IPS-18c (cell line): ENCODE measurements around the gene SNAP47.
"Not testable (repeated sequence)": the region's sequence is repeated elsewhere in the genome, so short reads cannot be mapped to it uniquely, and the experiment has no call there.

Source experiments
- H3K4me3 ChIP-seq: 2 replicates; pipeline ENCODE4 v1.7.0; 2013; ENCODE audit warnings: low read depth, mild to moderate bottlenecking, low read length, moderate library complexity; ENCODE audit not compliant: insufficient read depth
- H3K9me3 ChIP-seq: one replicate; pipeline ENCODE4 v1.6.1; 2013; ENCODE audit warnings: mild to moderate bottlenecking, low read length, moderate library complexity; ENCODE audit not compliant: control insufficient read depth, insufficient read depth

The SNAP47 gene, protein sequence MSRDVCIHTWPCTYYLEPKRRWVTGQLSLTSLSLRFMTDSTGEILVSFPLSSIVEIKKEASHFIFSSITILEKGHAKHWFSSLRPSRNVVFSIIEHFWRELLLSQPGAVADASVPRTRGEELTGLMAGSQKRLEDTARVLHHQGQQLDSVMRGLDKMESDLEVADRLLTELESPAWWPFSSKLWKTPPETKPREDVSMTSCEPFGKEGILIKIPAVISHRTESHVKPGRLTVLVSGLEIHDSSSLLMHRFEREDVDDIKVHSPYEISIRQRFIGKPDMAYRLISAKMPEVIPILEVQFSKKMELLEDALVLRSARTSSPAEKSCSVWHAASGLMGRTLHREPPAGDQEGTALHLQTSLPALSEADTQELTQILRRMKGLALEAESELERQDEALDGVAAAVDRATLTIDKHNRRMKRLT

GRCh38 chr1:227734856-227735538 is at the start of gene SNAP47, which contains the start of gene JMJD4:
Gene SNAP47, plus strand, starts transcription at chr1:227735435. Its CDS starts 12,302 bp downstream, at chr1:227747737.
Gene JMJD4, minus strand, starts transcription at chr1:227735302. Its CDS starts 29 bp downstream, at chr1:227735273.
- H3K4me3 ChIP-seq: peak within 1 kb of the TSS; percentile 87
- no peaks in the 10 kb centered on the region for H3K9me3 ChIP-seq

- Histone ChIP-seq H3K4me3 (no peak overlapping the region), H3K9me3 (peaks cover 1% of the 10 kb centered on the region)
Measured at GRCh38 chr1:227685807-227686206, 49.4 kb upstream of the SNAP47 start.

DNA sequence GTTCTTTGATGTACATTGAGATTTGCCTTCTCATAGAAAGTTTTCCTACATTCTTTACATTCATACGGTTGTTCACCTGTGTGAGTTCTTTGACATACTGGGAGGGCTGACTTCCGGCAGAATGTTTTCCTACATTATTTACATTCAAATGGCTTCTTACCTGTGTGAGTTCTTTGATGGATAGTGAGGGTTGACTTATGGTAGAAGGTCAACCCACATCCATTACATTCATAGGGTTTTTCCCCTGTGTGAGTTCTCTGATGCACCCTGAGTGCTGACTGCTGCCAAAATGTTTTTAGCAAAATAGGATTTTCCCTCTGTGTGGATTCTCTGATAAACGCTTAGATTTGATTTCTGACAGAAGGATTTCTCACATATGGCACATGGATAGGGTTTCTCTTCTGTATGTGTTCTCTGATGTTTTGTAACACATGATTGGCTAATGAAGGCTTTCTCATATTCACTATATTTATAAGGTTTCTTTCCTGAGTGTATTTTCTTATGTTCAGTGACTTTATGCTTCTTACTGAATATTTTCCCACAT is 37.8 kb upstream of the SNAP47 start:
- Histone ChIP-seq H3K9me3 (peaks cover 4% of the 10 kb centered on the region), H3K4me3 (no peak overlapping the region)

DNA sequence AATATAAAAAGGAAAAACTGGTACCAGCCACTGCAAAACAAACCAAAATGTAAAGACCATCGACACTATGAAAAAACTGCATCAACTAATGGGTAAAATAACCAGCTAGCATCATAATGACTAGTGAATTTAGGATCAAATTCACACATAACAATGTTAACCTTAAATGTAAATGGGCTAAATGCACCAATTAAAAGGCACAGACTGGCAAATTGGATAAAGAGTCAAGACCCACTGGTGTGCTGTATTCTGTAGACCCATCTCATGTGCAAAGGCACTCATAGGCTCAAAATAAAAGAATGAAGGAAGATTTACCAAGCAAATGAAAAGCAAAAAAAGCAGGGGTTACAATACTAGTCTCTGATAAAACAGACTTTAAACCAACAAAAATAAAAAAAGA is 33.6 kb upstream of the SNAP47 start:
- not testable (repeated sequence) for H3K4me3 ChIP-seq, H3K9me3 ChIP-seq

DNA sequence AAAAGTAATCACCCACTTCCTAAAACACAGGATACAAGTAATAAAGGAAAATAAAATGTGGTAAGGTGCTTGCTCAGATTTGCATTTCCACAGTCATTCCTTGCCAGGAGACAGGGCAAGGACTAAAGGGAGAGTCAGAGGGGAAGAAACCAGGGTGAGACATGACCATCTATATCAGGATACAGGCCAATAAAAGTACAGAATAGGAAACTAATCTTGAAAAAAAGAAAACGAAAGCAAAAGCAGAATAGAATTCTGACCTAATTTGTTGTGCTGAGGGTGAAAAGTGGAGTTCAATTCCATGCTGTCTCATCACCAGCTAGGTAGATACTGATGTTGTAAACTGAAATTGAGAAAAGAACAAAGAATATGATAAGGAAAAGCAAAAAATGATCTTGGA is 27.4 kb upstream of the SNAP47 start:
- H3K4me3 ChIP-seq: no peak overlapping the region
- peaks cover 6% of the 10 kb centered on the region for H3K9me3 ChIP-seq

GRCh38 chr1:227709451-227709850 is 25.8 kb upstream of the SNAP47 start:
- Histone ChIP-seq H3K4me3 (no peak overlapping the region), H3K9me3 (peaks cover 6% of the 10 kb centered on the region)

GRCh38 chr1:227710474-227710873 is 24.8 kb upstream of the SNAP47 start:
- H3K9me3 ChIP-seq, H3K4me3 ChIP-seq: not testable (repeated sequence)

GRCh38 chr1:227712648-227713047 is 22.6 kb upstream of the SNAP47 start:
- peaks cover 5% of the 10 kb centered on the region for H3K9me3 ChIP-seq

DNA sequence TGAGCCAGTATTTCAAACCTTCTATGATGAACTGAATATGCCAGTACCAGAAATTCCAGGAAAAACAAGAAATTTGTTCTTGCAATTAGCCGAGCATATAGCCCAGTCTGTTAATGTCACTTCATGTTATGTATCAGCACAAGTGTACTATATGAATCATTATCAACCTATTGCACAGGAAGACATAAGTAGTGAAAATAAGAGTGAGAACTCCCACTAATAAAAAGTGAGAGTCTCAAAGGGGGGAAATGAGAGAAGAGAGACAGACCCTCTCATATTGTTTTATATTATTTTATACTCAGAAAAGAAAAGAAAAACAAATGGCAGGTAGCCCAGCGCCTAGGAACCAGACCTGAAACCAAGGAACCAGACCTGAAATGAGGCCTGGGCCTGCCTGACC is 16.3 kb upstream of the SNAP47 start:
- Histone ChIP-seq H3K4me3 (no peak overlapping the region), H3K9me3 (peaks cover 17% of the 10 kb centered on the region)

More at GRCh38 chr1:227712648-227713047, 22.6 kb upstream of the SNAP47 start:
- no peak overlapping the region for H3K4me3 ChIP-seq

- no peak overlapping the region for H3K4me3 ChIP-seq
- H3K9me3 ChIP-seq: peaks cover 13% of the 10 kb centered on the region
Measured at GRCh38 chr1:227723474-227723873, 11.8 kb upstream of the SNAP47 start.

GRCh38 chr1:227725046-227725445 is 10.2 kb upstream of the SNAP47 start:
- Histone ChIP-seq H3K4me3 (no peak overlapping the region), H3K9me3 (peaks cover 13% of the 10 kb centered on the region)

DNA sequence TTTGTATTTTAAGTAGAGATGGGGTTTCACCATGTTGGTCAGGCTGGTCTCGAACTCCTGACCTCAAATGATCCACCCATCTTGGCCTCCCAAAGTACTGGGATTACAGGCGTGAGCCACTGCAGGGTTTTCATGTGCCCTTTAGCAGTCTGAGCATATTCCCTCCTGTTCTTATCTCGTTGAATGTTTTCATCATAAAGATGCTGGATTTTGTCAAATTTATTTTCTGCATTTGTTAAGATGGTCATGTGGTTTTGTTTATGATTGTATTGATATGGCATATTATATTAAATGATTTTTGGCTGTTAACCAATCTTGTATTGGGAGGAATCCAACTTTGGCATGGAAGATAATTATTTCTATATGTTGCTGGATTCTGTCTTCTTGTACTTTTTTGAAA is 8.9 kb upstream of the SNAP47 start:
- Histone ChIP-seq H3K9me3 (peaks cover 5% of the 10 kb centered on the region), H3K4me3 (no peak overlapping the region)

GRCh38 chr1:227726924-227727599 is 8.2 kb upstream of the SNAP47 start:
- Histone ChIP-seq H3K4me3 (no peak overlapping the region), H3K9me3 (peaks cover 4% of the 10 kb centered on the region)

GRCh38 chr1:227728059-227728891 is 7.0 kb upstream of the SNAP47 start:
- H3K9me3 ChIP-seq: peaks cover 4% of the 10 kb centered on the region
- H3K4me3 ChIP-seq: peak overlapping the region; percentile 71

DNA sequence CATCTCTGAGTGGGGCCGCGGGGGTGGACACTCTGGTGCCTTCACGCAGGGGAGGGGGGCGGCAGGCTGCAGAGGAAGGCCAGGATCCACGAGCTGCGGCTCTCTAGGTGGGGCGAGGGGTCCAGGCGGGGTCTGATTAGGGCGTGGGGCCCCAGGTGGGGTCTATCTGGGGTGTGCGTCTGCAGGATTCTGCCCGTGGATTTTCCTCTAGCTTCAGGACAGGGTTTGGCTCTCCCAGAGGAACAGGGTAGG is 6.4 kb upstream of the SNAP47 start:
- H3K4me3 ChIP-seq: peak overlapping the region; percentile 71
- H3K9me3 ChIP-seq: no peaks in the 10 kb centered on the region

DNA sequence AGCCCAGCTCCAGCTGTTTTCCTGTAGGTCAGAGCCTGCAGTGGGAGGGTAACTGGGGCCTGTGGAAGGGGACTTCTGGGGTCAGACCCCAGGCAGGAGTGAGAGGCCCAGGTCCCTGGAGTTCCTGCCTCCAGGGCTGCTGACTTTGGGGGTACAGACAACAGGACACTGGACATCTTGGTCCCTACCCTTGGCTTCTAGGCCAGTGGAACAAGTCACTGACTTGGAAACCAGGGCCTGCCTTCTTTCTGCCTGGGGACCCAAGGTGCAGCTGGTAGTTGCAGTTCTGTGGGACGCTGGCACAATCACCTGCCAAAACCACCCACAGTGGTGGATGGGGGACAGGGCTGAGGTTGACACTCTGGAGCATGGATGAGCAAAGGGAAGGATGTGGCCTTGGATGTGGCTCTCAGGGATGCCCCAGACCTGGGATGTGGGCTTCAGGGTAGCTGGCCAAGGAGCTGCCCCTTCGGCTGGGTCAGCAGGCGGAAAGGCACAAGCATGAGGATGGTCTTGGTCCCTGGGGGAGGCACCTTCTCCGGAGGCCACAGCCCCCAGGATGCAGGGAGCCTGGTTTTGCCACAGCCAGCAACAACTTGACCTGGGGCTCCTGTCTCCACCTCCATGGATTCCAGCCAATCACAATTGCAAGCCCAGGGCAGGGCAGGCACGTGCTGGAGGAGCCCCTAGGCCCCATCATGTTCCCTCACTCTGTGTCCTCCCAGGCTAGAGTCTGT is 5.9 kb upstream of the SNAP47 start:
- H3K4me3 ChIP-seq: peak overlapping the region; percentile 71
- H3K9me3 ChIP-seq: no peaks in the 10 kb centered on the region
